Fibroblast of the aortic adventitia (primary cell): ENCODE results near the gene GLCE. TPM values are rescaled to one million over a fixed set of nuclear protein-coding genes. Genes with fewer than 3 reads are reported as not detected.

Experiments
- DNase-seq: peaks from one replicate; pipeline ENCODE4 v3.0.0-alpha.2; 2010; ENCODE audit warnings: low read depth
- H3K4me3 ChIP-seq: 2 replicates; pipeline ENCODE4 v1.5.1; 2011; ENCODE audit warnings: low read depth, mild to moderate bottlenecking, control low read depth, low read length, moderate library complexity
- total RNA-seq: library from RNA; depleted of rRNA; stranded (reverse); fragments of >200 nt; gene quantifications from 2 replicates; pipeline ENCODE4 v1.2.3, GENCODE V29; 2012; ENCODE audit warnings: low replicate concordance
- TF ChIP-seq, protein P1 (sequence below): IDR thresholded peaks from 2 replicates; pipeline ENCODE4 v1.5.1; 2011; ENCODE audit warnings: mild to moderate bottlenecking, low read length, control low read depth, inconsistent platforms; ENCODE audit not compliant: insufficient read depth

GLCE gene
- total RNA-seq, 1 donor, result 24.4 TPM

GRCh38 chr15:69144530-69144929, 15.9 kb upstream of the GLCE start:
- TF ChIP-seq, protein P1, sequence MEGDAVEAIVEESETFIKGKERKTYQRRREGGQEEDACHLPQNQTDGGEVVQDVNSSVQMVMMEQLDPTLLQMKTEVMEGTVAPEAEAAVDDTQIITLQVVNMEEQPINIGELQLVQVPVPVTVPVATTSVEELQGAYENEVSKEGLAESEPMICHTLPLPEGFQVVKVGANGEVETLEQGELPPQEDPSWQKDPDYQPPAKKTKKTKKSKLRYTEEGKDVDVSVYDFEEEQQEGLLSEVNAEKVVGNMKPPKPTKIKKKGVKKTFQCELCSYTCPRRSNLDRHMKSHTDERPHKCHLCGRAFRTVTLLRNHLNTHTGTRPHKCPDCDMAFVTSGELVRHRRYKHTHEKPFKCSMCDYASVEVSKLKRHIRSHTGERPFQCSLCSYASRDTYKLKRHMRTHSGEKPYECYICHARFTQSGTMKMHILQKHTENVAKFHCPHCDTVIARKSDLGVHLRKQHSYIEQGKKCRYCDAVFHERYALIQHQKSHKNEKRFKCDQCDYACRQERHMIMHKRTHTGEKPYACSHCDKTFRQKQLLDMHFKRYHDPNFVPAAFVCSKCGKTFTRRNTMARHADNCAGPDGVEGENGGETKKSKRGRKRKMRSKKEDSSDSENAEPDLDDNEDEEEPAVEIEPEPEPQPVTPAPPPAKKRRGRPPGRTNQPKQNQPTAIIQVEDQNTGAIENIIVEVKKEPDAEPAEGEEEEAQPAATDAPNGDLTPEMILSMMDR, result no peak
- no peak for DNase-seq
- no peak overlapping the region for H3K4me3 ChIP-seq

DNA sequence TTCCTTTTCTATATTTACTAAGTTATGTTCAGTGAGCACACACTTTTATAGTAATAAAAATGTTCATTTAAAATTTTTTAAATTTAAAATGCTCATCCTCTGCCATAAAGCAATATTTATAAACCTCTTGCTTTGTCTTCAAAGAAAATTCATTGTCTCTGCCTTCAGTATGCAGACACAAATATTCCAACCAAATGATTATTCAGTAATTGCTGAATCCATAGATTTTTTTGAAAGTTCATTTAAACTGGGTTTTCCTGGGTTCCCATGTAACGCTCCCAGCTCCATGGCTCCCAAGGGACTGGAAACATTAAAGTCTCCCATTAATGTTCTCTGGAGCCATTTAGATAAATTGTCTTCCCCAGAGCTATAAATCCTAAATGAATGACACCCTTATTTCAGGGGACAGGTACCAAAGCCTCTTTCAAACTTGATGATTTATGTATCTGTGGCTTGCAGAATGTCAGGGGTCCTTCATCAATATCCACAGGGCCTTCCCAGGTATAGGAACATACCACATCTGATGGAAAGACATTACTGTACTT, 15.2 kb upstream of the GLCE start:
- DNase-seq, result no peak
- TF ChIP-seq, protein P1, result no peak
- H3K4me3 ChIP-seq, result no peak overlapping the region

- TF ChIP-seq, protein P1, result no peak
- H3K4me3 ChIP-seq, result no peak overlapping the region
- DNase-seq, result no peak
Measured at GRCh38 chr15:69145694-69146492, 14.5 kb upstream of the GLCE start.

DNA sequence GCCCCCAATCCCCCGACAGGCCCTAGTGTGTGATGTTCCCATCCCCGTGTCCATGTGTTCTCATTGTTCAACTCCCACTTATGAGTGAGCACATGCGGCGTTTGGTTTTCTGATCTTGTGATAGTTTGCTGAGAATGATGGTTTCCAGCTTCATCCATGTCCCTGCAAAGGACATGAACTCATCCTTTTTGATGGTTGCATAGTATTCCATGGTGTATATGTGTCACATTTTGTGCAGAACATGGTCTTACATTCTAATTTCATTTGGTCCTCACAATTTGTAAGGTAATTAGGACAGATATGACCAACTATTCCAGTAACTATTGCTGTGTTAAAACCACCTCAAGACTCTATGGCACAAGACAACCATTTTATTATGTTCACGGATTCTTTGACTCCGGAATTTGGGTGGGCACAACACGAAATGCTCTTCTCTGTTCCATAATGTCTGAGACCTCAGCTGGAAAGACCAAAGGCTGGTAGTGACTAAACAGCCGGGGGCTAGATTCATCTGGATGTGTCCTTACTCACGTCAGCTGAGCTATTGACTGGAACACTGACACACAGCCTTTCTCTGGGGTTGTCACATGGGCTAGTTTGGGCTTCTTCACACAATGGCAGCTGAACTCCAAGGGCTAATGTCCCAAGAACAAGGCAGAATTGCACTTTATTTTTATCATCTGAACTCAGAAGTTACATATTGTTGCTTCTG, 13.6 kb upstream of the GLCE start:
- no peak for DNase-seq
- H3K4me3 ChIP-seq, result no peak overlapping the region
- TF ChIP-seq, protein P1, result no peak

- DNase-seq, result no peak
- TF ChIP-seq, protein P1, result no peak
- no peak overlapping the region for H3K4me3 ChIP-seq
Measured at GRCh38 chr15:69148465-69148864, 12.0 kb upstream of the GLCE start.

DNA sequence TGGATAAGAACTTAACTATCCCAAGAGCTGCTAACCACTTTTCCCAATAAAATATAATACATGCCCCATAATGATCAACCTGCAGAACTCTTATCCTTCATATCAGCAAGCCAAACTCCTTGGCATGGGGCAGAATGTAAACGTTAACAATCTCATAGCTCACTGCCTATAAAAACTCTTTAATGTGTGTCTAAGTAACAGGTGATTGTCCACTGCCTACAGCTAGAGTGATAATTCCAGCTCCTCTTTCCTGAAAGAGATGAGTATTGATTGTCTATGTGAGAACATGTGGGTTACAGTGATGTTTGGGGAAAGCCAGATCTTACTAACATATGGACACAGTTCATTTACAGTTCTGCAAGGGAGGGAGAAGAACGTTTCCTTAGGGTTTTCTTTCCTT, 11.3 kb upstream of the GLCE start:
- TF ChIP-seq, protein P1, result no peak
- no peak overlapping the region for H3K4me3 ChIP-seq
- no peak for DNase-seq
